GM10266 (cell line): ENCODE measurements around the gene H6PD.

Experiments
- DNase-seq: peaks from one replicate; pipeline ENCODE4 v3.0.0; 2012; ENCODE audit errors: extremely low spot score
- CTCF ChIP-seq: IDR thresholded peaks from 2 replicates; pipeline ENCODE4 v1.5.1; 2012; ENCODE audit warnings: mild to moderate bottlenecking, low read depth; ENCODE audit not compliant: control insufficient read depth, insufficient read depth; ENCODE audit errors: missing control alignments

H6PD gene

DNA sequence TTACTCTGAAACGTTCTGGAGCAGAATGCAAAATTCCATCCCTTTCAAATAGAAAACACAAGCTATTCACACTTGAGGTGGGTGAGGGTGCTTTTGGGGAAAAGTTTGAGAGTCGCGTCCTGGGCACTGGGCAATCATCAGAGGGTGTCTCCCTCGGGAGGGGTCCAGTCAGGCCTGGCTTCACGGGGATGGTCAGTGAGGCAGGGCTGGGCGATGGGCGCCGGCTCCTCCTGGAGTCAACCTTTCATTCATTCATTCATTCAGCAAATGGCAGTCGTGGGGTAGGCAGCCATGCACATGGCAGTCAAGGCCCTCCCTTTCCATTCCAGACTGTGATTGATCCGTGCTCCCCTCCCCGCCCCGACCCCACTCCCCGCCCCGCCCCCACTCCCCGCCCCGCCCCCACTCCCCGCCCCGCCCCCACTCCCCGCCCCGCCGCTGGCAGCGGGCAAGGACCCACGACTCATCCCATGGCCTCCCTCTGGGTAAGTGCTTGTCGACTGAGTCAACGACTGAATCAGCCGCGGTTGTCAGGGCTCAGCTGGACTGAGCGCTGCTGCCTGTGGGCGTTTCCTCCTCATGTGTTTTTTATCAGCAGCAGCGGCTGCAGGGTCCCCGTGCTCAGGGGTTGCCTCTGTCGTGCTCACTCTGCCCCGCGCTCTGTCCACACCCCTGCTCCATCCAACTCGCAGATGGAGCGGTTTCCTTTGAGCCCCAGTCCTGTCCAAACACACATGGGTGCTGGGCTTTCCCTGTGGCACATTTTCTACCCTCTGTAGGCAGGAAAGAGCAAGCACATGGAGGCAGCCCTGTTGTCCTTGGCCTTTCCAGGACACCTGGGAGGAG lies 45.7 kb downstream of the H6PD start:
- DNase-seq = peak; percentile 61
- TF ChIP-seq CTCF = no peak

- no peak for TF ChIP-seq CTCF
- DNase-seq = no peak
Measured at GRCh38 chr1:9281071-9281827, 46.7 kb downstream of the H6PD start.

DNA sequence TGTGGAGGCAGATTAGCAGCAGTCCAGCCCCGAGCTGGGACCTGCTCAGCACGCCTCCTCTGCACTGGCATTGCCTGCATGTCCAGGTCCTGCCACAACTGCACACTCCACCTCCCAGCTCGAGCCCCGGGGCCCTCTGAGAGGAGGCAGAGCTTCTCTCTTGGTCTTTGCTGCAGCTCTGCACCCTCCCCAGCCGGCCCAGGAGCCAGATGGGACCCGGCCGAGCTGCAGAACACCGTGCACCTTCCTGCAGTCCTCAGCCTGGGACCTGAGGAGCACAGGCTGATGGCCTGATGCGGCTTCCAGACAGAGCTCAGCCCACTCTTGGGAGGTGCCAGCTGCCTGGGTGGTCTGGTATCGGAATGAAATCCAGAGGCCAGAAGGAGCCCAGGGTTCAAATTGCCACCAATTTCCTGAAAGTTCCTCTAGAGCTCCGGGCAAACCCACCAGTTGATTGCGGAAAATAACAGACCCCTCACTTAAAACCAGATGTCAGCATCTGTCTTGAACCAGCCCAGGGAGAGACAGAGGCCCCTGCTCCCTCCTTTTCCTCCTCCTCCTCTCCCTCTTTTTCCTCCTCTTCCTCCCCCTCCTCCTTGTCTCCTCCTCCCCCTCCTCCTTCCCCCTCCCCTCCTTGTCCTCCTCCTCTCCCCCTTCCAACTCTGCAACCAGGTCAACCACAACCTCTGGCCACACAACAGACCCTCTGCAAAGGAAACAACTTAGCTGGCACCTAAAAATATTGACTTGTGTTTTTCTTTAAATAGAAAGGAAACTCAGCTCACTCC lies 47.5 kb downstream of the H6PD start:
- DNase-seq = no peak
- TF ChIP-seq CTCF = no peak

GRCh38 chr1:9282696-9282955 lies 48.1 kb downstream of the H6PD start:
- TF ChIP-seq CTCF = no peak
- no peak for DNase-seq

GRCh38 chr1:9284061-9284460 lies 49.5 kb downstream of the H6PD start:
- no peak for DNase-seq
- no peak for TF ChIP-seq CTCF

GRCh38 chr1:9286556-9286955 lies 52.0 kb downstream of the H6PD start:
- TF ChIP-seq CTCF = no peak
- DNase-seq = no peak

DNA sequence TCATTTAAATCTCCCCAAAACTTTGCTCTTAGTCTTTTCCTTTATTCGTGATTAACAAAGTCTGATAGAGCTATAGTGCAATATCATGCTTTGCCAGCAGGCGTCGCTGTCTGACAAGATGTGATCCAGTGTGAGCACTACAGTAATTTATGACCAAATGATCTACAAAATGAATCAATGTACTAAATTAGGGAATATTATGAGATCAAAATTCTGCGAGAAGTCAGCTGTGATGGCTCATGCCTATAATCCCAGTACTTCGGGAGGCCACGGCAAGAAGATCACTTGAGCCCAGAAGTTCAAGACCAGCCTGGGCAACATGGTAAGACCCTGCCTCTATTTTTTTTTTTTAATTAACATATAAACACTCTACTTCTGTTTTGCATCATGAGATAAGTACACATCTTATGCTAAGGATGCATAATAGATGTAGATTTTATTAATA lies 54.5 kb downstream of the H6PD start:
- DNase-seq = peak; percentile 60

More for the DNA sequence above, 54.5 kb downstream of the H6PD start:
- peak; percentile 90 for TF ChIP-seq CTCF
